Keratinocyte (primary cell): ENCODE measurements around the gene NPM1. TPM values are rescaled to one million over a fixed set of nuclear protein-coding genes. Genes with fewer than 3 reads are reported as not detected.
A peak's percentile ranks its signal among the peaks of the same experiment; 100 is the strongest.

Experiments
- DNase-seq: peaks from one replicate; pipeline ENCODE4 v3.0.0-alpha.2; 2011; ENCODE audit warnings: low read depth, missing footprints, low spot score
- FAIRE-seq: peaks from 2 replicates; lab custom pipeline; 2011; peaks lifted over from hg19 to GRCh38; lab: Jason Lieb, UNC
- H2AFZ ChIP-seq: 2 replicates; pipeline ENCODE4 v1.6.0; 2012; ENCODE audit warnings: low read length, control low read depth, inconsistent platforms; ENCODE audit not compliant: control insufficient read depth
- H3K27ac ChIP-seq: 2 replicates; pipeline ENCODE4 v1.5.1; 2011; ENCODE audit warnings: low read length; ENCODE audit not compliant: control insufficient read depth, insufficient read depth
- H3K27me3 ChIP-seq: 3 replicates; pipeline ENCODE4 v1.6.0; 2011; ENCODE audit warnings: low read length; ENCODE audit not compliant: control insufficient read depth, insufficient read depth; ENCODE audit errors: extremely low read depth
- H3K36me3 ChIP-seq, 2 experiments: 2 replicates in 1 of 2; 3 replicates in 1 of 2; pipeline ENCODE4 v1.5.1; 2011; ENCODE audit warnings: low read length in 2 of 2, mild to moderate bottlenecking in 1 of 2; ENCODE audit not compliant: control insufficient read depth in 2 of 2, insufficient read depth in 2 of 2; ENCODE audit errors: extremely low read depth in 1 of 2
- H3K4me1 ChIP-seq: 3 replicates; pipeline ENCODE4 v1.5.1; 2011; ENCODE audit warnings: low read length; ENCODE audit not compliant: control insufficient read depth, insufficient read depth; ENCODE audit errors: extremely low read depth
- H3K4me2 ChIP-seq: 3 replicates; pipeline ENCODE4 v1.6.0; 2011; ENCODE audit warnings: low read depth, low read length; ENCODE audit not compliant: control insufficient read depth, insufficient read depth; ENCODE audit errors: extremely low read depth
- H3K4me3 ChIP-seq, 3 experiments: fragments of 200-600 bp in 1 of 3; sonication (generic) in 1 of 3; 2 replicates in 2 of 3; 3 replicates in 1 of 3; pipeline ENCODE4 v1.5.1; 2011 to 2016; ENCODE audit warnings: low read length in 3 of 3, mild to moderate bottlenecking in 3 of 3, control low read depth in 2 of 3, inconsistent platforms in 1 of 3, low read depth in 1 of 3, mixed read lengths in 1 of 3, mixed run types in 1 of 3, moderate library complexity in 1 of 3; ENCODE audit not compliant: control insufficient read depth in 2 of 3, insufficient read depth in 2 of 3; ENCODE audit errors: extremely low read depth in 1 of 3
- H3K79me2 ChIP-seq: 2 replicates; pipeline ENCODE4 v1.6.0; 2012; ENCODE audit warnings: low read length; ENCODE audit not compliant: control insufficient read depth, insufficient read depth
- H3K9ac ChIP-seq: 3 replicates; pipeline ENCODE4 v1.6.0; 2011; ENCODE audit warnings: low read length; ENCODE audit not compliant: control insufficient read depth, insufficient read depth; ENCODE audit errors: extremely low read depth
- H3K9me1 ChIP-seq: 3 replicates; pipeline ENCODE4 v1.6.0; 2011; ENCODE audit warnings: low read length; ENCODE audit not compliant: control insufficient read depth, insufficient read depth; ENCODE audit errors: extremely low read depth
- H3K9me3 ChIP-seq: 2 replicates; pipeline ENCODE4 v1.5.1; 2012; ENCODE audit warnings: low read depth, low read length; ENCODE audit not compliant: control insufficient read depth
- H4K20me1 ChIP-seq: 3 replicates; pipeline ENCODE4 v1.6.0; 2011; ENCODE audit warnings: low read length; ENCODE audit not compliant: control insufficient read depth, insufficient read depth; ENCODE audit errors: extremely low read depth
- EZH2 ChIP-seq: IDR thresholded peaks from one replicate; pipeline ENCODE4 v1.6.1; 2012; ENCODE audit warnings: inconsistent platforms, mild to moderate bottlenecking, low read length, moderate library complexity
- dilution Hi-C: fragments of 300-500 bp; cut with MboI; formaldehyde crosslinking; loops from one replicate; pipeline ENCODE4 v1.7.0; 2020; ENCODE audit warnings: low sequenced_read_pairs; ENCODE audit not compliant: extremely low pct_ligation_motif_present
- polyA plus RNA-seq, 5 experiments: library from polyadenylated mRNA; depleted of rRNA in 3 of 5; stranded (reverse) in 3 of 5; stranded (forward) in 1 of 5; unstranded in 1 of 5; fragments of >200 nt; gene quantifications; 1 replicate in 1 of 5; 2 replicates in 3 of 5; 3 replicates in 1 of 5; pipeline versions ENCODE4 v1.2.1 to v1.2.3, GENCODE V29; 2011 to 2012; ENCODE audit warnings: missing spikeins in 2 of 5, low read depth in 1 of 5, low replicate concordance in 1 of 5
- TF ChIP-seq, protein P1 (sequence below), 3 experiments: IDR thresholded peaks in 1 of 3; conservative IDR thresholded peaks in 1 of 3; optimal IDR thresholded peaks in 1 of 3; 2 replicates in 2 of 3; 3 replicates in 1 of 3; pipeline versions ENCODE3 to v1.5.1; 2011; ENCODE audit warnings: low read length in 3 of 3, mild to moderate bottlenecking in 3 of 3, moderate library complexity in 2 of 3, control low read depth in 1 of 3, inconsistent platforms in 1 of 3; ENCODE audit not compliant: insufficient read depth in 2 of 3; ENCODE audit errors: extremely low read depth in 1 of 3

NPM1 gene
- polyA plus RNA-seq, 1 donor (not counting 4 experiments of a cell fraction or from before 2014, with no cell fraction given): 2,398 TPM

DNA sequence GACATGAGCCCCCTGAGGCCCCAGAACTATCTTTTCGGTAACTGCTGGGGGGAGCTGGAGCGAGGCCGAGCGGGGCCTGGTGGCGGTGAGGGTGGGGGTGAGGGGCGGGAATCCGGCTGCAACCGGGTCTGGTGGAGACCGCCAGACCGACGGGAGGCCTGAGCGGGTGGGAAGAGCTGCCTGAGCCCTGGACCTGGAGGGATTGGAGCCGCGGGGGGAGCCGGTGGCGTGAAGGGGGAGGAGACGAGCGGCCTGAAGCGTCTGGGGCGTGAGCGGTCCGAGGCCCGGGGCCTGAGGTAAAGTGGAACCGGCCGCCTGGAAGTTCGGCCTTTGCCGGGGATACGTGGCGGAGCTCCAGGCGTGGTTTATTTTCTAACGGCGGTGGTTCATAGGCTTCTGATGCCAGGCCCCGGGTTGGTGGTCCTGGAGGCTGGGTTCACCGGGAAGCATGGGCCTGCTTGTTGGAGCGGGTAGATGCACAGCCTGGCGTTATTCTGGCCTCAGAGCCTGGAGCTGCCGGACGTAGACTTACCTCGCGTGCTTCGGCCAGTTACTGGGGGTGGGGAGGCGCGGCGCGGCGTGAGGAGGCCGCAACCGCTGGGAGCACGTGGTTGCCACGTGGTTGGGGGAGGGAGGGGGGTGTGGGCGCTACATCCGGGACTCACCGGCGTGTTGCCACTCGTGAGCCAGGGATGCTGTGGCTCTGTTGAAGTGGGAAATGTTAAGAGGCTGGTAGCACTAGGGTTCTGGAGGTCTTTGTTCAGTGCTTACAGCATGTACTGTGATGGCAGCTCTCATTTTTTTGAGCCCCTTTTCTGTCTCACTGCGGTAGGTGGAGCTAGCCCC is 544 bp downstream of the NPM1 start:
- peaks cover 55% of the 10 kb centered on the region for H3K79me2 ChIP-seq
- DNase-seq (no peak), FAIRE-seq (no peak)
- no peaks in the 10 kb centered on the region for H3K9me3 ChIP-seq
- H4K20me1 ChIP-seq: peaks cover 45% of the 10 kb centered on the region
- H3K4me1 ChIP-seq: peaks cover 19% of the 10 kb centered on the region
- H2AFZ ChIP-seq: no peak overlapping the region
- H3K36me3 ChIP-seq: peaks cover 14 to 41% of the 10 kb centered on the region in 2 experiments
- no peak for TF ChIP-seq EZH2
- TF ChIP-seq, protein P1, sequence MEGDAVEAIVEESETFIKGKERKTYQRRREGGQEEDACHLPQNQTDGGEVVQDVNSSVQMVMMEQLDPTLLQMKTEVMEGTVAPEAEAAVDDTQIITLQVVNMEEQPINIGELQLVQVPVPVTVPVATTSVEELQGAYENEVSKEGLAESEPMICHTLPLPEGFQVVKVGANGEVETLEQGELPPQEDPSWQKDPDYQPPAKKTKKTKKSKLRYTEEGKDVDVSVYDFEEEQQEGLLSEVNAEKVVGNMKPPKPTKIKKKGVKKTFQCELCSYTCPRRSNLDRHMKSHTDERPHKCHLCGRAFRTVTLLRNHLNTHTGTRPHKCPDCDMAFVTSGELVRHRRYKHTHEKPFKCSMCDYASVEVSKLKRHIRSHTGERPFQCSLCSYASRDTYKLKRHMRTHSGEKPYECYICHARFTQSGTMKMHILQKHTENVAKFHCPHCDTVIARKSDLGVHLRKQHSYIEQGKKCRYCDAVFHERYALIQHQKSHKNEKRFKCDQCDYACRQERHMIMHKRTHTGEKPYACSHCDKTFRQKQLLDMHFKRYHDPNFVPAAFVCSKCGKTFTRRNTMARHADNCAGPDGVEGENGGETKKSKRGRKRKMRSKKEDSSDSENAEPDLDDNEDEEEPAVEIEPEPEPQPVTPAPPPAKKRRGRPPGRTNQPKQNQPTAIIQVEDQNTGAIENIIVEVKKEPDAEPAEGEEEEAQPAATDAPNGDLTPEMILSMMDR (optimal IDR thresholded peaks at IDR 0.05 in 1 of 3, IDR thresholded peaks at IDR 0.05 in 1 of 3, conservative IDR thresholded peaks at IDR 0.05 in 1 of 3; ENCODE audit: extremely low read depth in 1 of 3, insufficient read depth in 2 of 3, low read length in 3 of 3): no peak
- H3K27ac ChIP-seq: peak overlapping the region; percentile 88
- peak overlapping the region; percentile 81 to 96 (median 86) for H3K4me3 ChIP-seq
- dilution Hi-C loops: no loop called here
- peak overlapping the region; percentile 82 for H3K4me2 ChIP-seq
- no peaks in the 10 kb centered on the region for H3K27me3 ChIP-seq
- H3K9me1 ChIP-seq: peaks cover 2% of the 10 kb centered on the region
- peak overlapping the region; percentile 98 for H3K9ac ChIP-seq

DNA sequence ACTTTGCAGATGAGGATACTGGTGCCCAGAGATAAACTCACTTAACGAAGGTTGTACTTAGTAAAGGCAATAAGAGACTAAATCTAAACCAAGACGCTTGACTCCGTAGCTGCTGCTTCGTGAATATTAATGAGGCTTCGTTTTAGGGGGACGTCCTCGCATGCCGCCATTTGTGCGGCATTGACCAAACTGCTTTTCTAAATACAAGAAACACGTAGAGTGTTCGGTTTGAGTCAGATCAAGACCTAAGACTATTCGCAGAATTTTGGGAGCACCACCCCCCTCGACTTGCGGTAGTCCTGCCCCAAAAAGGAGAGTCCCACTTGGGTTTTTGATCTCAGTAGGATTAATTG is 1.1 kb downstream of the NPM1 start:
- no peak overlapping the region for H2AFZ ChIP-seq
- peak overlapping the region; percentile 81 to 96 (median 86) for H3K4me3 ChIP-seq
- peak overlapping the region; percentile 82 for H3K4me2 ChIP-seq
- peaks cover 14 to 41% of the 10 kb centered on the region in 2 experiments for H3K36me3 ChIP-seq
- peaks cover 2% of the 10 kb centered on the region for H3K9me1 ChIP-seq
- dilution Hi-C loops: no loop called here
- DNase-seq: no peak
- peak overlapping the region; percentile 88 for H3K27ac ChIP-seq
- TF ChIP-seq, protein P1 (optimal IDR thresholded peaks at IDR 0.05 in 1 of 3, IDR thresholded peaks at IDR 0.05 in 1 of 3, conservative IDR thresholded peaks at IDR 0.05 in 1 of 3; ENCODE audit: extremely low read depth in 1 of 3, insufficient read depth in 2 of 3, low read length in 3 of 3): no peak
- no peak for TF ChIP-seq EZH2
- H3K27me3 ChIP-seq: no peaks in the 10 kb centered on the region
- peak overlapping the region; percentile 98 for H3K9ac ChIP-seq
- H3K79me2 ChIP-seq: peaks cover 61% of the 10 kb centered on the region
- H3K4me1 ChIP-seq: peaks cover 19% of the 10 kb centered on the region
- FAIRE-seq: no peak
- H3K9me3 ChIP-seq: no peaks in the 10 kb centered on the region
- H4K20me1 ChIP-seq: peaks cover 50% of the 10 kb centered on the region
